Lower leg skin (tissue), 4 donors: ENCODE results near the gene C13orf46. TPM values are rescaled to one million over a fixed set of nuclear protein-coding genes. Genes with fewer than 3 reads are reported as not detected.

Source experiments
- DNase-seq, 2 donors: peaks; one replicate each; pipeline ENCODE4 v3.0.0-alpha.2; 2019; ENCODE audit warnings: low spot score in 2 of 2
- H3K4me3 ChIP-seq: fragments of 200-600 bp; sonication (generic); 2 replicates; pipeline ENCODE4 v1.5.1; 2017; ENCODE audit warnings: mild to moderate bottlenecking, low read depth; ENCODE audit not compliant: poor library complexity, severe bottlenecking
- CTCF ChIP-seq, 3 donors: fragments of 450-650 bp; IDR thresholded peaks; one replicate each; pipeline ENCODE4 v1.5.1; 2016; ENCODE audit warnings: antibody characterized with exemption in 3 of 3, mild to moderate bottlenecking in 3 of 3, moderate library complexity in 2 of 3
- POLR2A ChIP-seq, 2 donors: fragments of 450-650 bp; IDR thresholded peaks; one replicate each; pipeline ENCODE4 v1.6.1; 2016 to 2017; ENCODE audit warnings: antibody characterized with exemption in 2 of 2, mild to moderate bottlenecking in 1 of 2, moderate library complexity in 1 of 2
- WGBS, 2 donors: methylation state at CpG; one replicate each; pipeline ENCODE4 v1.1.5; 2018; 5-methylcytosine and 5-hydroxymethylcytosine counted together
- intact Hi-C: fragments of 100-400 bp; cut with DNase I; formaldehyde crosslinking; loops from one replicate; pipeline ENCODE4 v1.15.0; 2023; ENCODE audit warnings: low total_unique reads
- total RNA-seq, 4 donors: library from RNA; depleted of rRNA; stranded (reverse); fragments of >200 nt; gene quantifications; one replicate each; pipeline ENCODE4 v1.1.0, GENCODE V29; 2016

The C13orf46 gene
- total RNA-seq, 4 donors from 2014 or later = 0.13 to 1.4 (median 0.13) TPM; not detected in 1

- no peak for DNase-seq
- TF ChIP-seq POLR2A (IDR thresholded peaks at IDR 0.05) (no peak), CTCF (IDR thresholded peaks at IDR 0.05) (no peak)
- WGBS, 2 donors = 92 to 95% methylated on average over 17 of the region's 17 CpGs
- H3K4me3 ChIP-seq = no peak overlapping the region
- intact Hi-C loops = no loop called here
Measured at GRCh38 chr13:114012141-114012540, 38.3 kb upstream of the C13orf46 start.

GRCh38 chr13:114011226-114011625 lies 37.4 kb upstream of the C13orf46 start:
- intact Hi-C loops = no loop called here
- DNase-seq = peak in 1 of 2 donors; percentile 82
- no peak for TF ChIP-seq CTCF (IDR thresholded peaks at IDR 0.05)
- no peak for TF ChIP-seq POLR2A (IDR thresholded peaks at IDR 0.05)
- no peak overlapping the region for H3K4me3 ChIP-seq
- 90 to 92% methylated on average over 19 of the region's 19 CpGs for WGBS, 2 donors

- TF ChIP-seq POLR2A (IDR thresholded peaks at IDR 0.05) (no peak), CTCF (IDR thresholded peaks at IDR 0.05) (no peak)
- peak in 1 of 2 donors; percentile 80 for DNase-seq
- WGBS, 2 donors = 85 to 88% methylated on average over 31 to 37 of the region's 37 CpGs
Measured at GRCh38 chr13:114010401-114011101, 36.7 kb upstream of the C13orf46 start.

GRCh38 chr13:114009590-114010400 lies 35.9 kb upstream of the C13orf46 start:
- no peak overlapping the region for H3K4me3 ChIP-seq
- TF ChIP-seq POLR2A (IDR thresholded peaks at IDR 0.05) (no peak), CTCF (IDR thresholded peaks at IDR 0.05) (no peak)
- intact Hi-C loops = no loop called here
- peak in 1 of 2 donors; percentile 80 for DNase-seq
- 91 to 96% methylated on average over 26 to 31 of the region's 31 CpGs for WGBS, 2 donors

More at GRCh38 chr13:114010401-114011101, 36.7 kb upstream of the C13orf46 start:
- no peak overlapping the region for H3K4me3 ChIP-seq
- intact Hi-C loops = no loop called here

- 86 to 92% methylated on average over 32 of the region's 33 CpGs for WGBS, 2 donors
- H3K4me3 ChIP-seq = no peak overlapping the region
- intact Hi-C loops = no loop called here
- peak in 1 of 2 donors; percentile 63 for DNase-seq
- TF ChIP-seq CTCF (IDR thresholded peaks at IDR 0.05) (no peak), POLR2A (IDR thresholded peaks at IDR 0.05) (no peak)
Measured at GRCh38 chr13:114008964-114009589, 35.2 kb upstream of the C13orf46 start.
